T47D (cell line): ENCODE results near the gene CBX3.
"Not testable (repeated sequence)": the region's sequence is repeated elsewhere in the genome, so short reads cannot be mapped to it uniquely, and the experiment has no call there.

Experiments
- DNase-seq, 2 experiments: peaks; one replicate each; pipeline versions ENCODE4 v3.0.0 to v3.0.0-alpha.2; 2011 to 2012; ENCODE audit warnings: low read depth in 1 of 2, low spot score in 1 of 2
- JUND ChIP-seq: IDR thresholded peaks from 2 replicates; pipeline ENCODE4 v1.6.1; 2012; ENCODE audit warnings: low read depth
- in situ Hi-C: cut with HindIII; loops from 2 replicates; pipeline ENCODE4 v1.10.0; 2016; ENCODE audit warnings: low sequenced_read_pairs, low pct_unique_long_range_greater_than_20kb

The CBX3 gene

DNA sequence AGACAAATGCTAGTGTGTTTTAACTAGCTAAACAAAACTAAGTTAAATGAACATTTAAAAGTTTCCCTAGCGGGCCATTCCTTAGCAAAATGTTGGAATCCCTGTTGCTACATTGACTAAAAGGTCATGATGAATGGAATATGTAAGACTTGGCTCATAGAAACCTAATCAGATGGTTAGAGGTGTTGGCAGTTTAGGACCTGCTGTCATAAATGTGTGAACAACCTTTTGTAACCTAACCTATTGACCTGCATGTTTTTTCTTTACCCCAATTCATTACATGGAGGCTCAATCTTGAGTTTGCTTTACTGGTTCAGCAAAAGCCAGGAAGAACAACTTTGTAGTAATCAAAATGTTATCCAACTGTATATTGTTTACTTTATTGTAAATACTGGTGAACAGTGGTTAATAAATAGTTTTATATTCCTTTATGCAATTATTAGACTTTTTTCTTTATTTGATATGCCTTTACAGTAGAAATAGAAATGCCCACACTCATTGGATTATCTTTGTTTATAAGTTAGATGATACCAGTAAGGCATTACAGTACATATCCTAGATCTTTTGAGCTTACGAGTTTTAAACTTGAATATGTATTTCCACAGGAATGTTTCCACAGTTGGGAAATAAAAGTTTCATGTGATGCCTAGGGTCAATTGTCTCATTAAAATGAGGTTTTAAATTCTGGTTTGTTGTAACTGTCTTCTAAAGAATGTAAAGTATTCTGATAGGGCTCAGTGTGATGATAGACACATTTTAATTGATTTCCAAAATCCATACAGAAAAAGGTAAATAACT lies 11.6 kb downstream of the CBX3 start:
- DNase-seq, result no peak
- in situ Hi-C loops, result no loop called here
- TF ChIP-seq JUND, result no peak; the same call in 1 of the 2 replicates

DNA sequence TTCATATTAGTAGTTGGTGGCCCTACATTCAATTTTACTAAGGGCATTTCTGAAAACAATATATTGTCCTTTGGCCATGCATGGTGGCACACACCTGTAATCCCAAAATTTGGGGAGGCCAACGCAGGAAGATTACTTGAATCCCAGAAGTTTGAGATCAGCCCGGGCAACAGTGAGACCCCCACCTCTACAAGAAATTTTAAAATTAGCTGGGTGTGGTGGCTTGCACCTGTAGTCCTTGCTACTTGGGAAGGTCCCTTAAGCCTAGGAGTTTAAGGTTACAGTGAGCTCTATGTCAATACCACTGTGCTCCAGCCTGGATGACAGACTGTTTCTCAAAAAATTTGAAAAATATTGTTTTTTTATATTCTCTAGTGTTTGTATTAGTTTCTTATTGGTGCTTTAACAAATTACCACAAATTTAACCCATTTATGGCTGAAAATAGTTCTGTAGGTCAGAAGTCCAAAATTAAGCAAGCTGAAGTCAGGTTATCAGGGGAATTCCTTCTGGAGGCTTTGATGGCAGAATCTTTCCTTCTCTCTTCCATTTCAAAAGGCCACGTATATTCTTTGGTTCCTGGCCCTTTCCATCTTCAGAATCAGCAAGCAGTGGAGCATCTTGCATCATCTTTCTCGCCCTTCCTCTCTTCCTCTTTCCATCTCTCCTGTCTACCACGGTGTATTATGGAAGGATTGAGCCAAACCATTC lies 12.4 kb downstream of the CBX3 start:
- DNase-seq, result no peak
- in situ Hi-C loops, result no loop called here
- no peak for TF ChIP-seq JUND

- in situ Hi-C loops, result no loop called here
- no peak for TF ChIP-seq JUND
- DNase-seq, result no peak
These were observed 14.5 kb downstream of the CBX3 start for GRCh38 chr7:26216049-26216448.

- no peak for TF ChIP-seq JUND
- in situ Hi-C loops, result no loop called here
- no peak for DNase-seq
These were observed 22.8 kb downstream of the CBX3 start for GRCh38 chr7:26224359-26224758.

DNA sequence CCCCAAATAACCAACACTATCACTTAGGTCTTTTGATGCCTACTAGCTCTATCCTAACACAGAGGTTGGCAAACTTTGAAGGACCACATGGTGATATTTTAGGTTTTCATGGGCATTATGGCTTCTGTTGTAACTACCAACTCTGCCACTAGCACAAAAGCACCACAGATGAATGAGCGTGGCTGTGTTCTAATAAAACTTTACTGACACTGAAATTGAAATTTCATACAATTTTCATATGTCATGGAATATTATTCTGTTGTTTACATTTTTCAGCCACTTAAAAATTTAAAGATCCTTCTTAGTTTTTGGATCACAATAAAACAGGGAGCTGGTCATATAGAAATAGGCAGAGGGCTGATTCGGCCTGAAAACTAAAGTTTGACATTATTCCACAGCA lies 26.4 kb downstream of the CBX3 start:
- DNase-seq, result no peak
- TF ChIP-seq JUND, result no peak
- in situ Hi-C loops, result no loop called here

DNA sequence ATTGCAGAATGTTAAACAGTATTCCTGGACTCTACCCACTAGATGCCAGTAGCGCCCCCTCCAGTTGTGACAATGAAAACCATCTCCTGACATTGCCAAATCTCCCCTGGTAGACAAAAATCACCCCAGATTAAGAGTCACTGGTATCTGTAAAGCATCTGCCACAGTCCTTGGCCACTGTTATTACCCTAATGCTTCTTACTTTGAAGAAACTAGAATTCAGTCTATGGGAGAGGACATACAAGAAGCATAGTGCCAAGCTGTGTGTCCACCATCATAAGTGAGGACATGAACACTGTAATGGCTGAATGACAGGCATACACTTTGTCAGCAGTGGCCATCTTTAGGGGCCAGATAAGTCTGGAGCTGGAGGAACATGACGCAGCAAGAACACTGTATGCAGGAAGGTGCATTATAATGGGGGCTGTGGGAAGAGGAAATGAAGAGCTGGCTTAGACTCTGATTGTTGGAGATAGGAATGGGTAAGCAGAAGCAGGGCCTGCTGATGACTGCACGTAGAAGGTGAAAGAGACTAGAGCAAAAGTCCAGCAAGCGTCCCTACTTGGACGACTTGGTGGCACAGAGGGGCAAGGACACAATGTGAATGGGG lies 32.5 kb downstream of the CBX3 start:
- in situ Hi-C loops, result no loop called here
- no peak for TF ChIP-seq JUND
- no peak for DNase-seq

DNA sequence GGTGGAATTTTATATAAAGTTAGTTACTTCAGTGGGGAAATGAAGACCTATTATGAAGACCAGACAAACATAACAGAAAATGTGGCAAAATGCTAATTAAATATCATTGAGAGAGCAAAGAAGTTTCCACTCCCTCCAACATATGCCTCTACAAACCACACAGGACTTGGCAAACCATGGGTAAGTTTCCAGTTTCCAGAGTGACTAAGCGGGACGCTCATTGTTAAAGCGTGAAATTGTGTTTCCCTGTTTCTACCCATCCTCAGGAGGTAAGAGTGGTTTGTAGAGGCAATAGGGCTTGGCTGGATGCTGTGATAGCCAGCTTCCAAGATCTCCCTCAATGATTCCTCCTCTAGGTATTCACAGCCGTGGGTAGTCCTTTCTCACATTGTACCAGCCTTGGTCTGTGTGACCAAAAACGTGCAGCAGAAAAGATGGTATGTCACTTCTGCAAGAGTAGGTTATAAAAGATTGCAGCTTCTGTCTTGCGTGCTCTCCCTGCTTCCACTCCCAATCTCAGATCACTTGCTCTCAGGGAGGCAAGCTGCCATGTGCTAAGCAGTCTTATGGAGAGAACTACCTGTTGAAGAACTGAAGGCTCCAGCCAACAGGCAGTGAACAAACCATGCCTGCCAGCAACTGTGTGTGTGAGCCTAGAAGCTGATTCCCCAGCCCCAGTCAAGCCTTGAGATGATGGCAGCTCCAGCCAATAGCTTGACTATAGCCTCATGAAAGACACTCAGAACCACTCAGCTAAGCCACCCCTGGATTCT lies 35.7 kb downstream of the CBX3 start:
- in situ Hi-C loops, result no loop called here
- no peak for DNase-seq
- TF ChIP-seq JUND, result no peak

DNA sequence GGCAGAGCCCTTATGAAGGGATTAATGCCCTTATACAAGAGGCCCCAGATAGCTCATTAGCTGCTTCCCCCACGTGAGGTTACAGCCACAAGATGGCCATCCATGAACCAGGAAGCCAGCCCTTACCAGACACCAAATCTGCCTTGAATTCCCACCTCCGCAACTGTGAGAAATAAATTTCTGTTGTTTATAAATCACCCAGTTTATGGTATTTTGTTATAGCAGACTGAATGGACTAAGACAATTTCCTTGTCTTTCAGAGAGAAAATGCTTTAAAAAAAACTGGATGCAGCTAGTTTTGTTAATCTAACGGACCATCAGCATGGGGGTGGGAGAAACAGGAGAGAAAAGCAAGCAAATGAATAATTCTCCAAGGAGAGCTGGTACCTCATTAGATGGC lies 36.5 kb downstream of the CBX3 start:
- in situ Hi-C loops, result no loop called here
- TF ChIP-seq JUND, result no peak
- no peak for DNase-seq

GRCh38 chr7:26245150-26245549 lies 43.6 kb downstream of the CBX3 start:
- in situ Hi-C loops, result no loop called here
- no peak for DNase-seq
- no peak for TF ChIP-seq JUND

DNA sequence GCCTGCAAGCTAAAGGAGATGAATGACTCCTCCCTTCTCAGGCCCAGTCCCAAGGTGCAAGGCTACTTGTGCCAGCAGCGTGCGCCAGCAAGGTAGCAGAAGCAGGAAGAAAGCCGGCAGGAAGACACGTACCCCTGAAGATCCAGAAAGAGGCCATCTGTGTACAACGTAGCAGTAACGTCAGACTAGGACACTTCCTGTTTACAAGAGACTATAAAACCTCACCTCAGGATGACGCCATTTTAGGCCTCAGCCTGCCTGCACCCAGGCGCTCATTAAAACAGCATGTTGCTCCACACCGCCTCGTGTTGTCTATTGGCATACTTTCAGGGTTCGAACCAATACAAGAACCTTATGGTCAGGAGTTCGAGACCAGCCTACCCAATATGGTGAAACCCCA lies 48.7 kb downstream of the CBX3 start:
- no peak for TF ChIP-seq JUND
- in situ Hi-C loops, result no loop called here
- DNase-seq, result no peak

DNA sequence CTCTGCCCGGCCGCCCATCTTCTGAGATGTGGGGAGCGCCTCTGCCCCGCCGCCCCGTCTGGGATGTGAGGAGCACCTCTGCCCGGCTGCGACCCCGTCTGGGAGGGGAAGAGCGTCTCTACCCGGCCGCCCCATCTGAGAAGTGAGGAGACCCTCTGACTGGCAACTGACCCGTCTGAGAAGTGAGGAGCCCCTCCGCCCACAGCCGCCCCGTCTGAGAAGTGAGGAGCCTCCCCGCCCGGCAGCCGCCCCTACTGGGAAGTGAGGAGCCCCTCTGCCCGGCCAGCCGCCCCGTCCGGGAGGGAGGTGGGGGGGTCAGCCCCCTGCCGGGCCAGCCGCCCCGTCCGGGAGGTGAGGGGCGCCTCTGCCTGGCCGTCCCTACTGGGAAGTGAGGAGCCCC lies 60.3 kb downstream of the CBX3 start:
- DNase-seq, in situ Hi-C loops: not testable (repeated sequence)
